ENCODE results near the gene SHQ1. TPM values are rescaled to one million over a fixed set of nuclear protein-coding genes. Genes with fewer than 3 reads are reported as not detected.

The SHQ1 gene
- total RNA-seq, 1 experiment from 2014 or later = 32.5 TPM

DNA sequence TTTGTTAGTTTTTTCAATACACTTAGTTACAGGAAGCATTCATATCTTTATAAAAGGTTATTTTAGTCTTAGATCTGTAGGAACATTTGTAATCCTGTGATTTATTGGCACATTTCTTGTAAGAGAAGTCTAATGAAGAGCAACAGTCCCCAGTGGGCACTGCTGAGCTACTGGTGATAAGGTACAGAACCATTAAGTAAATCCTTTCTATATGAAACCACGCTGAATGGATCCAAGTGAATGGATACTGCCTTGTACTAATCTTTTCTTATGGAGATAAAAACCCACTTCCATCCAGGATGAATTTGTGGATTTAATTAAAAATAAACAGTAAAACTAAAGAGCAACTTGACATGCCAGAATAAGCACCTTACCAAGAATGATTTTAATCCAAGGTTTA lies 64.0 kb downstream of the SHQ1 start:
- Mint-ChIP-seq H3K4me1 (peaks cover 1% of the 10 kb centered on the region in 2 experiments; a peak in 1 of 4 replicates), H3K27me3 (ENCODE audit: low read depth) (no peaks in the 10 kb centered on the region), H3K4me3 (no peak overlapping the region), H3K27ac (no peak overlapping the region), H3K36me3 (ENCODE audit: insufficient read depth in 1 of 3, low read depth in 3 of 3) (peaks cover 1 to 21% (median 12%) of the 10 kb centered on the region in 3 experiments; a peak in 6 of 7 replicates), H3K9me3 (peaks cover 3 to 8% of the 10 kb centered on the region in 2 experiments; a peak in 1 of 5 replicates)
- Histone ChIP-seq H2AK5ac (ENCODE audit: insufficient read length, low read length) (no peak overlapping the region), H4K5ac (ENCODE audit: insufficient read length, low read depth, low read length) (no peak overlapping the region), H3K9ac (ENCODE audit: extremely low read depth, insufficient read length, low read length) (no peak overlapping the region), H3T11ph (ENCODE audit: low read length) (no peak overlapping the region), H3K4me2 (ENCODE audit: insufficient read depth, insufficient read length, low read length) (no peak overlapping the region), H4K8ac (replicated peaks; ENCODE audit: insufficient read length, low read depth, low read length) (no peak overlapping the region), H3K23me2 (ENCODE audit: insufficient read length, low read depth, low read length, poor library complexity, severe bottlenecking) (no peaks in the 10 kb centered on the region), H3K56ac (ENCODE audit: insufficient read length, low read depth, low read length) (no peak overlapping the region), H3K79me2 (ENCODE audit: insufficient read depth, low read length) (no peaks in the 10 kb centered on the region), H2BK15ac (ENCODE audit: low read depth, low read length) (no peak overlapping the region), H3K27ac (ENCODE audit: insufficient read length, low read depth, low read length) (no peak overlapping the region), H3K79me1 (ENCODE audit: insufficient read depth, low read depth, low read length, poor library complexity, severe bottlenecking) (no peaks in the 10 kb centered on the region), H3K18ac (ENCODE audit: insufficient read length, low read depth, low read length) (no peak overlapping the region), H2BK12ac (ENCODE audit: insufficient read length, low read depth, low read length) (no peak overlapping the region), H2BK20ac (ENCODE audit: low read depth, low read length, poor library complexity, severe bottlenecking) (no peak overlapping the region), H3K9me3 (ENCODE audit: control insufficient read depth, low read depth, low read length) (no peaks in the 10 kb centered on the region), H4K20me1 (ENCODE audit: control insufficient read depth, insufficient read depth, insufficient read length) (no peaks in the 10 kb centered on the region), H4K91ac (ENCODE audit: insufficient read length, low read depth, low read length) (no peak overlapping the region), H3K4ac (ENCODE audit: low read depth, low read length) (no peak overlapping the region), H2BK5ac (ENCODE audit: insufficient read length, low read length) (no peak overlapping the region), H3K23ac (ENCODE audit: insufficient read length, low read depth, low read length) (no peak overlapping the region), H2BK120ac (ENCODE audit: low read depth, low read length, poor library complexity, severe bottlenecking) (no peak overlapping the region), H3K4me1 (ENCODE audit: insufficient read depth, low read length) (no peaks in the 10 kb centered on the region), H3K27me3 (ENCODE audit: insufficient read depth, low read length) (no peaks in the 10 kb centered on the region), H3K14ac (ENCODE audit: insufficient read depth, low read length) (no peak overlapping the region), H2AFZ (ENCODE audit: low read length) (no peak overlapping the region)
- no peak for TF ChIP-seq CTCF (conservative IDR thresholded peaks at IDR 0.05)
- no peak for DNase-seq
- no CpG with 5 or more reads among the region's 1 CpG for WGBS (ENCODE audit: extremely low coverage, insufficient read length, low lambda C conversion rate)
